ENCODE results near the gene U2AF1L4.

The U2AF1L4 gene

DNA sequence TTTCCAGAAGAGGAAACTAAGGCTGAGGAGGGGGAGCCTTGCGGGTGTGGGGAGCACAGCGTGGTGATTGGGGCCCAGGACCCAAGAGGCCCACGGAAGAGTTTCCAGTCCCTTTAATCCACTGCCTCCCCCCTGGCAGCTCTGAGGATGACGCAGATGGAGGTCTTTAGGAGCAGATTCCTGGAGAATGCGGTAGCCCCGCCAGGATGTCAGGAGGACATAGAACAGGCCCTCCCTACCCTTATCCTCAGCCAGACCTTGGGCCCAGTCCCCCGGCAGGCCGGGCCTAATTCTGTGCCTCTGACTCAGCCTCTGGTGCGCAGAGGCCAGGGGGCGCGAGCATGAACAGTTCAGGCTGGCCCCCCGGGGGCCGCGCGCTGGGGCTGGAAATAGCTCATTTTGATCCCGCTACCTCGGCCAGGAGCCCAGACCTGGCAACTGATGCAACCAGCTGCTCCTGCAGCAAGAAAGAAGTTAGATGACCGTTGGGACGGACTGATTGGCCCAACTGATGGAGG, 12.1 kb upstream of the U2AF1L4 start (continued):
- peak; percentile 68 for TF ChIP-seq OSR2 (tag by site-specific recombination; IDR thresholded peaks at IDR 0.05)
- TF ChIP-seq, protein P1, sequence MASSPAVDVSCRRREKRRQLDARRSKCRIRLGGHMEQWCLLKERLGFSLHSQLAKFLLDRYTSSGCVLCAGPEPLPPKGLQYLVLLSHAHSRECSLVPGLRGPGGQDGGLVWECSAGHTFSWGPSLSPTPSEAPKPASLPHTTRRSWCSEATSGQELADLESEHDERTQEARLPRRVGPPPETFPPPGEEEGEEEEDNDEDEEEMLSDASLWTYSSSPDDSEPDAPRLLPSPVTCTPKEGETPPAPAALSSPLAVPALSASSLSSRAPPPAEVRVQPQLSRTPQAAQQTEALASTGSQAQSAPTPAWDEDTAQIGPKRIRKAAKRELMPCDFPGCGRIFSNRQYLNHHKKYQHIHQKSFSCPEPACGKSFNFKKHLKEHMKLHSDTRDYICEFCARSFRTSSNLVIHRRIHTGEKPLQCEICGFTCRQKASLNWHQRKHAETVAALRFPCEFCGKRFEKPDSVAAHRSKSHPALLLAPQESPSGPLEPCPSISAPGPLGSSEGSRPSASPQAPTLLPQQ (tag by site-specific recombination; IDR thresholded peaks at IDR 0.05) = peak; percentile 94
- no peak for TF ChIP-seq HOXD13 (CRISPR knock-in tag; IDR thresholded peaks at IDR 0.05; ENCODE audit: borderline replicate concordance)
- TF ChIP-seq ZNF132 (tag by site-specific recombination; IDR thresholded peaks at IDR 0.05; ENCODE audit: borderline replicate concordance) = no peak
- TF ChIP-seq BCL11B (tag by site-specific recombination; IDR thresholded peaks at IDR 0.05; ENCODE audit: low read depth) = peak; percentile 15; the same call in 1 of the 2 replicates
- peak; percentile 65; the same call in 1 of the 2 replicates for TF ChIP-seq OVOL3 (tag by site-specific recombination; IDR thresholded peaks at IDR 0.05)
- TF ChIP-seq ZNF223 (tag by site-specific recombination; IDR thresholded peaks at IDR 0.05) = no peak
- no peak for TF ChIP-seq ZNF571 (tag by site-specific recombination; IDR thresholded peaks at IDR 0.05)
- 0 out of 2 replicates have a peak, but pooled peaks have one; percentile 78 for TF ChIP-seq ZNF558 (tag by site-specific recombination; IDR thresholded peaks at IDR 0.05)
- TF ChIP-seq ZNF843 (tag by site-specific recombination; IDR thresholded peaks at IDR 0.05) = no peak
- TF ChIP-seq ZSCAN23 (tag by site-specific recombination; IDR thresholded peaks at IDR 0.05) = peak; percentile 77; the same call in 1 of the 2 replicates
- peak; percentile 66 for TF ChIP-seq ZNF2 (tag by site-specific recombination; IDR thresholded peaks at IDR 0.05)
- no peak for TF ChIP-seq ZNF555 (tag by site-specific recombination; conservative IDR thresholded peaks at IDR 0.05)
- 0 out of 2 replicates have a peak, but pooled peaks have one; percentile 49 for TF ChIP-seq ZNF449 (tag by site-specific recombination; IDR thresholded peaks at IDR 0.05)
- peak; percentile 72 for TF ChIP-seq KLF16 (tag by site-specific recombination; IDR thresholded peaks at IDR 0.05)
- TF ChIP-seq WT1 (tag by site-specific recombination; IDR thresholded peaks at IDR 0.05) = no peak; the same call in 1 of the 2 replicates
- peak; percentile 89 for TF ChIP-seq ZBTB20 (tag by site-specific recombination; IDR thresholded peaks at IDR 0.05)
- TF ChIP-seq GLI2 (tag by site-specific recombination; IDR thresholded peaks at IDR 0.05; ENCODE audit: borderline replicate concordance, low read depth) = no peak
- TF ChIP-seq ZBTB6 (tag by site-specific recombination; IDR thresholded peaks at IDR 0.05) = 0 out of 2 replicates have a peak, but pooled peaks have one; percentile 30
- TF ChIP-seq, protein P2, sequence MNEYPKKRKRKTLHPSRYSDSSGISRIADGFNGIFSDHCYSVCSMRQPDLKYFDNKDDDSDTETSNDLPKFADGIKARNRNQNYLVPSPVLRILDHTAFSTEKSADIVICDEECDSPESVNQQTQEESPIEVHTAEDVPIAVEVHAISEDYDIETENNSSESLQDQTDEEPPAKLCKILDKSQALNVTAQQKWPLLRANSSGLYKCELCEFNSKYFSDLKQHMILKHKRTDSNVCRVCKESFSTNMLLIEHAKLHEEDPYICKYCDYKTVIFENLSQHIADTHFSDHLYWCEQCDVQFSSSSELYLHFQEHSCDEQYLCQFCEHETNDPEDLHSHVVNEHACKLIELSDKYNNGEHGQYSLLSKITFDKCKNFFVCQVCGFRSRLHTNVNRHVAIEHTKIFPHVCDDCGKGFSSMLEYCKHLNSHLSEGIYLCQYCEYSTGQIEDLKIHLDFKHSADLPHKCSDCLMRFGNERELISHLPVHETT (tag by site-specific recombination; IDR thresholded peaks at IDR 0.05) = no peak
- TF ChIP-seq ZNF398 (tag by site-specific recombination; IDR thresholded peaks at IDR 0.05) = peak; percentile 90
- TF ChIP-seq TSHZ1 (tag by site-specific recombination; IDR thresholded peaks at IDR 0.05; ENCODE audit: borderline replicate concordance) = peak; percentile 44; the same call in 1 of the 2 replicates
- TF ChIP-seq HIC1 (tag by site-specific recombination; IDR thresholded peaks at IDR 0.05) = peak; percentile 40; the same call in 1 of the 2 replicates
- no peak for TF ChIP-seq KLF1 (tag by site-specific recombination; IDR thresholded peaks at IDR 0.05)
- TF ChIP-seq ZNF701 (tag by site-specific recombination; IDR thresholded peaks at IDR 0.05) = no peak
- peak; percentile 42; the same call in 1 of the 2 replicates for TF ChIP-seq ZEB2 (tag by site-specific recombination; IDR thresholded peaks at IDR 0.05)
- TF ChIP-seq ZNF791 (tag by site-specific recombination; IDR thresholded peaks at IDR 0.05) = no peak

Data from HEK293 (cell line).